ENCODE data around the gene RABL2A.
"Not testable (repeated sequence)": the region's sequence is repeated elsewhere in the genome, so short reads cannot be mapped to it uniquely, and the experiment has no call there.

The RABL2A gene

GRCh38 chr2:113621002-113621401, 6.1 kb upstream of the RABL2A start:
- not testable (repeated sequence) for DNase-seq

- not testable (repeated sequence) for DNase-seq
These were observed 1.2 kb upstream of the RABL2A start for GRCh38 chr2:113625906-113626305.

- DNase-seq = not testable (repeated sequence)
These were observed 5.8 kb downstream of the RABL2A start for GRCh38 chr2:113632849-113633345.

- not testable (repeated sequence) for DNase-seq
These were observed 8.3 kb downstream of the RABL2A start for GRCh38 chr2:113635358-113635757.

- DNase-seq = not testable (repeated sequence)
These were observed 9.2 kb downstream of the RABL2A start for GRCh38 chr2:113636226-113636625.

GRCh38 chr2:113638084-113638483, 11.0 kb downstream of the RABL2A start:
- DNase-seq = not testable (repeated sequence)

GRCh38 chr2:113646217-113646616, 19.2 kb downstream of the RABL2A start:
- DNase-seq = not testable (repeated sequence)

- DNase-seq = not testable (repeated sequence)
These were observed 24.1 kb downstream of the RABL2A start for GRCh38 chr2:113650834-113651815.

GRCh38 chr2:113652599-113652998, 25.5 kb downstream of the RABL2A start:
- DNase-seq = not testable (repeated sequence)

- not testable (repeated sequence) for DNase-seq
These were observed 29.1 kb downstream of the RABL2A start for GRCh38 chr2:113656031-113656624.

- DNase-seq = not testable (repeated sequence)
These were observed 30.7 kb downstream of the RABL2A start for GRCh38 chr2:113657735-113658134.

GRCh38 chr2:113663285-113664060, 36.4 kb downstream of the RABL2A start:
- DNase-seq = not testable (repeated sequence)

GRCh38 chr2:113664761-113665533, 37.9 kb downstream of the RABL2A start:
- DNase-seq = not testable (repeated sequence)

GRCh38 chr2:113669013-113669412, 41.9 kb downstream of the RABL2A start:
- DNase-seq = not testable (repeated sequence)

GRCh38 chr2:113672326-113672932, 45.4 kb downstream of the RABL2A start:
- no peak for DNase-seq

- no peak for DNase-seq
These were observed 48.8 kb downstream of the RABL2A start for GRCh38 chr2:113675875-113676274.

GRCh38 chr2:113676623-113677266, 49.7 kb downstream of the RABL2A start:
- DNase-seq = no peak

- no peak for DNase-seq
These were observed 50.3 kb downstream of the RABL2A start for GRCh38 chr2:113677330-113677729.

GRCh38 chr2:113679457-113679856, 52.4 kb downstream of the RABL2A start:
- DNase-seq = no peak

- DNase-seq = no peak
These were observed 58.4 kb downstream of the RABL2A start for GRCh38 chr2:113685471-113685870.

- no peak for DNase-seq
These were observed 59.5 kb downstream of the RABL2A start for GRCh38 chr2:113686537-113686936.

All from activated CD4-positive, CD25-positive, alpha-beta regulatory T cell treated with anti-CD3 and anti-CD28 coated beads, Interleukin-2, amount 50 U/mL, for 72 hours (primary cell).